Measurements from ENCODE around the gene NUDT3. TPM values are rescaled to one million over a fixed set of nuclear protein-coding genes. Genes with fewer than 3 reads are reported as not detected.

Gene NUDT3
- polyA plus RNA-seq, 2 of the 4 experiments (the other 2 are of a cell fraction): 5.2 to 13.4 TPM

DNA sequence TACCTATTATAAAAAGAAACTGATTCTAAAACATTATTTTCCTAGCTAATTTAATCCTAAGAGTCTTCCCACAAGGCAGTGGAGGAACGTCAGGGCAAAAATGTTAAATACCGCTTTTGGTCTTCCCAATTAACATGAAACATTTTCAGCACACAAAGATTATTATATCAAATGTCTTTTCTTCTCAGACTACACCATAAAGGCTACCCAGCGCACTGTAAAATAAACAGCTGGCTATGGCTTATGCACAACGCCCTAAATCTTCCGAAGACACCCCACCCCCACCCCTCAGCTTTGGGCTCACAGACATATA is 1.0 kb downstream of the NUDT3 start:
- no peak for TF ChIP-seq FOSL2 (IDR thresholded peaks at IDR 0.05)
- no peak for TF ChIP-seq FOSL2 (CRISPR knock-in tag; IDR thresholded peaks at IDR 0.05)
- no peak for TF ChIP-seq EHMT2 (IDR thresholded peaks at IDR 0.05; ENCODE audit: low read depth)
- TF ChIP-seq KDM1A (IDR thresholded peaks at IDR 0.05; ENCODE audit: low read depth): no peak
- no peak for TF ChIP-seq POLR2A (IDR thresholded peaks at IDR 0.05; ENCODE audit: low read length)
- H3K4me1 ChIP-seq: peaks cover 25% of the 10 kb centered on the region
- CTCF ChIA-PET: interaction anchor here (1.2 to 1.9 kb wide), 3 partner anchors 24 to 227 kb away, joined by 3 to 10 read pairs (median 3); no protein-coding TSS in a partner anchor
- peaks cover 2% of the 10 kb centered on the region; the same call in 1 of the 3 replicates for H3K9me3 ChIP-seq
- H3K4me2 ChIP-seq: peak overlapping the region; percentile 83
- DNase-seq (ENCODE audit: low read depth in 1 of 2, low spot score in 1 of 2): no peak
- 0% methylated on average over 5 of the region's 5 CpGs for WGBS (ENCODE audit: missing lambda C conversion rate)
- peak overlapping the region; percentile 95 to 99 for H3K27ac ChIP-seq
- peak overlapping the region; percentile 84 for H3K4me3 ChIP-seq
- POLR2A ChIA-PET: interaction anchor here (0.7 to 2.3 kb wide), 4 partner anchors 35 to 155 kb away, joined by 3 to 10 read pairs (median 4); partner anchors contain the start of genes HMGA1 and RPS10
- ATAC-seq: no peak
- FAIRE-seq: no peak

DNA sequence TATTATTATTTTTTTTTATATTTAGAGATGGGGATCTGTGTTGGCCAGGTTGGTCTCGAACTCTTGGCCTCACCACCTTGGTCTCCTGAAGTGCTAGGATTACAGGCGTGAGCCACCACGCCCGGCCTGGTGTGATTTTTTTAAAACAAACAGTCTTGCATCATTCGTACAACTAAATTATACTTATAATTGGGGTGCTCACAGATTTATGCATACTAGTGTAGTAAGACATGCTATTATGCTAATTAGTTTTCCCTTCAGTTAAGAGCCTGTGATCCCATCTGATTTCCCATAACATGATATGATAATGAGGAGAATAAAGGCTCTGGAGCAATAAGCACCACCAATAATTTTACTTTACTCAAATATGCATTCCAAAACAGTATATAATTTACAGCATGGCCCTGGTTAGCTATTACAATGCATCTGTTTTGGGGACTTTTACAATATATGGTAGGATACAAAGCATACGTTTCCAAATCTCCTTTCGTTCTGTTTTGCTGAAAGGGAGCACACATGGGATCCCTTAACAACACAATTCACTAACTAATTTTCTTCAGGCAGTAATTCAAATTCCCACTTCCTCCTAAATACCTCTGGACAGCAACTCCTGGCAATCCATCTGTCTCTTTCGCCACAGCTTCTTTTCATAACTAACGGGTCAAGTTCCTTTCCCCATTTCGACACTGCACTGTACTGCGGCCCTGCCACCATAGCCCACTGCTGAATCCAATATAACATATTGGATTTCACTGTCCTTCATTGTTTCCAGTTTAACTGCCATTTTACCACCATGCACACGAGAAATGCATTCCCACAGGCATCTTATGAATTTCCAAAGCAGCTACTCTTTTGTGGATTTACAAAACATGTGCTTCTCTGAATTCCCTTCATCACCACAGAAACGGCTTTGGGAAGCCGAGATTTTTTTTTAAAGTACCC is 1.7 kb downstream of the NUDT3 start:
- H3K27ac ChIP-seq: peak overlapping the region; percentile 95 to 99
- TF ChIP-seq ZC3H11A (IDR thresholded peaks at IDR 0.05): no peak
- TF ChIP-seq CEBPB (IDR thresholded peaks at IDR 0.05): peak in 1 of 2 experiments; percentile 54; a peak in 2 of 4 replicates
- TF ChIP-seq, protein P1, sequence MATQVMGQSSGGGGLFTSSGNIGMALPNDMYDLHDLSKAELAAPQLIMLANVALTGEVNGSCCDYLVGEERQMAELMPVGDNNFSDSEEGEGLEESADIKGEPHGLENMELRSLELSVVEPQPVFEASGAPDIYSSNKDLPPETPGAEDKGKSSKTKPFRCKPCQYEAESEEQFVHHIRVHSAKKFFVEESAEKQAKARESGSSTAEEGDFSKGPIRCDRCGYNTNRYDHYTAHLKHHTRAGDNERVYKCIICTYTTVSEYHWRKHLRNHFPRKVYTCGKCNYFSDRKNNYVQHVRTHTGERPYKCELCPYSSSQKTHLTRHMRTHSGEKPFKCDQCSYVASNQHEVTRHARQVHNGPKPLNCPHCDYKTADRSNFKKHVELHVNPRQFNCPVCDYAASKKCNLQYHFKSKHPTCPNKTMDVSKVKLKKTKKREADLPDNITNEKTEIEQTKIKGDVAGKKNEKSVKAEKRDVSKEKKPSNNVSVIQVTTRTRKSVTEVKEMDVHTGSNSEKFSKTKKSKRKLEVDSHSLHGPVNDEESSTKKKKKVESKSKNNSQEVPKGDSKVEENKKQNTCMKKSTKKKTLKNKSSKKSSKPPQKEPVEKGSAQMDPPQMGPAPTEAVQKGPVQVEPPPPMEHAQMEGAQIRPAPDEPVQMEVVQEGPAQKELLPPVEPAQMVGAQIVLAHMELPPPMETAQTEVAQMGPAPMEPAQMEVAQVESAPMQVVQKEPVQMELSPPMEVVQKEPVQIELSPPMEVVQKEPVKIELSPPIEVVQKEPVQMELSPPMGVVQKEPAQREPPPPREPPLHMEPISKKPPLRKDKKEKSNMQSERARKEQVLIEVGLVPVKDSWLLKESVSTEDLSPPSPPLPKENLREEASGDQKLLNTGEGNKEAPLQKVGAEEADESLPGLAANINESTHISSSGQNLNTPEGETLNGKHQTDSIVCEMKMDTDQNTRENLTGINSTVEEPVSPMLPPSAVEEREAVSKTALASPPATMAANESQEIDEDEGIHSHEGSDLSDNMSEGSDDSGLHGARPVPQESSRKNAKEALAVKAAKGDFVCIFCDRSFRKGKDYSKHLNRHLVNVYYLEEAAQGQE (IDR thresholded peaks at IDR 0.05): peak; percentile 30; the same call in 1 of the 2 replicates
- ChIA-PET CTCF (interaction anchor here (0.6 to 1.9 kb wide), 5 partner anchors 24 to 336 kb away, joined by 3 to 10 read pairs (median 3); no protein-coding TSS in a partner anchor), POLR2A (interaction anchor here (0.7 to 2.3 kb wide), 3 partner anchors 35 to 154 kb away, joined by 3 to 10 read pairs (median 5); partner anchors contain the start of genes HMGA1 and RPS10)
- WGBS (ENCODE audit: missing lambda C conversion rate): 24% methylated on average over 14 of the region's 14 CpGs
- H3K9me3 ChIP-seq: no peaks in the 10 kb centered on the region
- DNase-seq (ENCODE audit: low read depth in 1 of 2, low spot score in 1 of 2) (peak; percentile 20 to 52), ATAC-seq (peak in 1 of 2 experiments; percentile 34; a peak in 3 of 6 replicates), FAIRE-seq (no peak)
- peak overlapping the region; percentile 83 for H3K4me2 ChIP-seq
- H3K4me3 ChIP-seq: peak overlapping the region; percentile 84
- H3K4me1 ChIP-seq: peaks cover 31% of the 10 kb centered on the region

DNA sequence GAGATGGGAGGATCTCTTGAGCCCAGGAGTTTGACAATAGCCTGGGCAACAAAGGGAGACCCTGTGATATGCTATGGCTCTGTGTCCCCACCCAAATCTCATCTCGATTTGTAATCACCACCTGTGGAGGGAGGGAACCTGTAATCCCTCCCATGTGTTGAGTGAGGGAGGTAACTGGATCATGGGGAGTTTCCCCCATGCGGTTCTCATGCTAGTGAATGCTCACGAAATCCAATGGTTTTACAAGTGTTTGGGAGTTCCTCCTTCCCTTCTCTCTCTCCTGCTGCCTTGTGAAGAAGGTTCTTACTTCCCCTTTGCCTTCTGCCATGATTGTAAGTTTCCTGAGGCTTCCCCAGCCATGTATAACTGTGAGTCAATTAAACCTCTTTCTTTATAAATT is 3.4 kb downstream of the NUDT3 start:
- Histone ChIP-seq H3K9me3 (no peaks in the 10 kb centered on the region), H3K27ac (no peak overlapping the region), H3K4me1 (peaks cover 32% of the 10 kb centered on the region), H3K4me3 (no peak overlapping the region), H3K4me2 (no peak overlapping the region)
- no peak for TF ChIP-seq HOXA7 (CRISPR knock-in tag; IDR thresholded peaks at IDR 0.05)
- no peak for TF ChIP-seq TP53 (CRISPR knock-in tag; IDR thresholded peaks at IDR 0.05)
- TF ChIP-seq, protein P2, sequence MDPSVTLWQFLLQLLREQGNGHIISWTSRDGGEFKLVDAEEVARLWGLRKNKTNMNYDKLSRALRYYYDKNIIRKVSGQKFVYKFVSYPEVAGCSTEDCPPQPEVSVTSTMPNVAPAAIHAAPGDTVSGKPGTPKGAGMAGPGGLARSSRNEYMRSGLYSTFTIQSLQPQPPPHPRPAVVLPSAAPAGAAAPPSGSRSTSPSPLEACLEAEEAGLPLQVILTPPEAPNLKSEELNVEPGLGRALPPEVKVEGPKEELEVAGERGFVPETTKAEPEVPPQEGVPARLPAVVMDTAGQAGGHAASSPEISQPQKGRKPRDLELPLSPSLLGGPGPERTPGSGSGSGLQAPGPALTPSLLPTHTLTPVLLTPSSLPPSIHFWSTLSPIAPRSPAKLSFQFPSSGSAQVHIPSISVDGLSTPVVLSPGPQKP (IDR thresholded peaks at IDR 0.05; ENCODE audit: low read depth, low read length): no peak
- TF ChIP-seq ZSCAN20 (CRISPR knock-in tag; IDR thresholded peaks at IDR 0.05): no peak
- TF ChIP-seq HDAC2 (IDR thresholded peaks at IDR 0.05): no peak
- TF ChIP-seq MYC (IDR thresholded peaks at IDR 0.05; ENCODE audit: borderline replicate concordance, low read length): no peak
- TF ChIP-seq MAFK (IDR thresholded peaks at IDR 0.05; ENCODE audit: partially characterized antibody): no peak
- TF ChIP-seq MAZ (IDR thresholded peaks at IDR 0.05; ENCODE audit: borderline replicate concordance, low read depth, low read length): no peak
- no peak for TF ChIP-seq RAD21 (conservative IDR thresholded peaks at IDR 0.05 in 1 of 2, IDR thresholded peaks at IDR 0.05 in 1 of 2)
- TF ChIP-seq SMC3 (IDR thresholded peaks at IDR 0.05): no peak
- no peak for TF ChIP-seq CHD4 (IDR thresholded peaks at IDR 0.05; ENCODE audit: borderline replicate concordance)
- TF ChIP-seq RFX5 (IDR thresholded peaks at IDR 0.05): no peak
- no peak for TF ChIP-seq NR3C1 (IDR thresholded peaks at IDR 0.05)
- no peak for TF ChIP-seq GATA3 (IDR thresholded peaks at IDR 0.05; ENCODE audit: borderline replicate concordance)
- no peak for TF ChIP-seq NPAS2 (CRISPR knock-in tag; IDR thresholded peaks at IDR 0.05; ENCODE audit: borderline replicate concordance)
- TF ChIP-seq ZNF302 (CRISPR knock-in tag; IDR thresholded peaks at IDR 0.05): no peak
- TF ChIP-seq ESRRA (IDR thresholded peaks at IDR 0.05; ENCODE audit: borderline replicate concordance, low read length): no peak
- TF ChIP-seq, protein P3, sequence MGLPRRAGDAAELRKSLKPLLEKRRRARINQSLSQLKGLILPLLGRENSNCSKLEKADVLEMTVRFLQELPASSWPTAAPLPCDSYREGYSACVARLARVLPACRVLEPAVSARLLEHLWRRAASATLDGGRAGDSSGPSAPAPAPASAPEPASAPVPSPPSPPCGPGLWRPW (IDR thresholded peaks at IDR 0.05): no peak
- FAIRE-seq (no peak), DNase-seq (ENCODE audit: low read depth in 1 of 2, low spot score in 1 of 2) (no peak), ATAC-seq (no peak)
- ChIA-PET CTCF (no interaction called here), POLR2A (no interaction called here)
- WGBS (ENCODE audit: missing lambda C conversion rate): 76% methylated on average over 3 of the region's 3 CpGs

Measured in A549 (cell line).